SK-N-SH (cell line): ENCODE results near the gene BRD4. TPM values are rescaled to one million over a fixed set of nuclear protein-coding genes. Genes with fewer than 3 reads are reported as not detected.
A peak's percentile ranks its signal among the peaks of the same experiment; 100 is the strongest.

Source experiments
- CTCF ChIA-PET: fragments of 300-600, 350-600 bp; formaldehyde crosslinking; extraction: SDS; loops from one replicate; lab custom pipeline; 2021; lab: Yijun Ruan, JAX
- POLR2A ChIA-PET: fragments of 350-600 bp; sonication (Branson Sonifier 250); formaldehyde crosslinking; extraction: SDS; loops from one replicate; lab custom pipeline; 2020; ENCODE audit warnings: antibody characterized with exemption, inconsistent platforms; lab: Yijun Ruan, JAX
- DNase-seq: peaks from one replicate; pipeline ENCODE4 v3.0.0; 2012
- H2AFZ ChIP-seq: fragments of 200-600 bp; sonication (generic); 2 replicates; pipeline ENCODE4 v1.8.1; 2016; ENCODE audit warnings: antibody characterized with exemption, mild to moderate bottlenecking, low read depth
- H3F3A ChIP-seq: fragments of 200-600 bp; sonication (generic); replicated peaks from 2 replicates; pipeline ENCODE3; 2016; ENCODE audit warnings: antibody characterized with exemption, mild to moderate bottlenecking; ENCODE audit not compliant: insufficient read depth
- H3K27ac ChIP-seq, 2 experiments: fragments of 200-500 bp in 1 of 2; fragments of 200-600 bp in 1 of 2; sonication (Bioruptor generic) in 1 of 2; sonication (generic), shearing (Covaris generic) in 1 of 2; 2 replicates each; pipeline versions ENCODE4 v1.5.1 to v1.6.1; 2014 to 2016; ENCODE audit warnings: low read depth in 2 of 2, inconsistent platforms in 1 of 2, low read length in 1 of 2, mild to moderate bottlenecking in 1 of 2, mixed read lengths in 1 of 2
- H3K27me3 ChIP-seq: fragments of 200-600 bp; sonication (generic), shearing (Covaris generic); 2 replicates; pipeline ENCODE4 v1.6.1; 2016; ENCODE audit warnings: mixed run types; ENCODE audit not compliant: insufficient read depth
- H3K36me3 ChIP-seq, 2 experiments: fragments of 200-500 bp in 1 of 2; fragments of 200-600 bp in 1 of 2; sonication (Bioruptor generic) in 1 of 2; sonication (generic) in 1 of 2; replicated peaks in 1 of 2; 2 replicates each; pipeline versions ENCODE3 to v1.5.1; 2014 to 2016; ENCODE audit warnings: low read length in 1 of 2, mild to moderate bottlenecking in 1 of 2; ENCODE audit not compliant: insufficient read depth in 2 of 2, control insufficient read depth in 1 of 2
- H3K4me1 ChIP-seq, 2 experiments: fragments of 200-500 bp in 1 of 2; fragments of 200-600 bp in 1 of 2; sonication (Bioruptor generic) in 1 of 2; sonication (generic), shearing (Covaris generic) in 1 of 2; 2 replicates each; pipeline versions ENCODE4 v1.5.1 to v1.6.1; 2014 to 2016; ENCODE audit warnings: low read depth in 1 of 2, low read length in 1 of 2, mixed run types in 1 of 2; ENCODE audit not compliant: insufficient read depth in 2 of 2, control insufficient read depth in 1 of 2
- H3K4me2 ChIP-seq: fragments of 200-600 bp; sonication (generic), shearing (Covaris generic); 2 replicates; pipeline ENCODE4 v1.6.1; 2017; ENCODE audit warnings: mixed run types
- H3K4me3 ChIP-seq, 2 experiments: fragments of 200-500 bp in 1 of 2; fragments of 200-600 bp in 1 of 2; sonication (Bioruptor generic) in 1 of 2; sonication (generic), shearing (Covaris generic) in 1 of 2; 2 replicates each; pipeline versions ENCODE4 v1.5.1 to v1.8.1; 2014 to 2016; ENCODE audit warnings: low read depth in 2 of 2, inconsistent platforms in 1 of 2, low read length in 1 of 2, mild to moderate bottlenecking in 1 of 2, mixed read lengths in 1 of 2, moderate library complexity in 1 of 2
- H3K79me2 ChIP-seq: fragments of 200-600 bp; sonication (generic); 2 replicates; pipeline ENCODE4 v1.8.1; 2017; ENCODE audit warnings: mild to moderate bottlenecking; ENCODE audit not compliant: insufficient read depth
- H3K9ac ChIP-seq: fragments of 200-600 bp; sonication (generic); 2 replicates; pipeline ENCODE4 v1.6.1; 2017; ENCODE audit warnings: mixed run types
- H3K9me2 ChIP-seq: fragments of 200-600 bp; sonication (generic); 2 replicates; pipeline ENCODE4 v1.6.1; 2017; ENCODE audit warnings: mixed run types
- H3K9me3 ChIP-seq: fragments of 200-600 bp; sonication (generic); 2 replicates; pipeline ENCODE4 v1.6.1; 2017; ENCODE audit warnings: mixed run types, mild to moderate bottlenecking, moderate library complexity
- H4K20me1 ChIP-seq: fragments of 200-600 bp; sonication (generic); 2 replicates; pipeline ENCODE4 v1.6.1; 2017; ENCODE audit warnings: mild to moderate bottlenecking, mixed run types; ENCODE audit not compliant: insufficient read depth
- FOSL2 ChIP-seq: IDR thresholded peaks from 2 replicates; pipeline ENCODE4 v1.4.0; 2012; ENCODE audit warnings: low read depth, mild to moderate bottlenecking, moderate library complexity, borderline replicate concordance
- FOXJ3 ChIP-seq: sonication (generic); formaldehyde crosslinking; IDR thresholded peaks from 2 replicates; pipeline ENCODE4 v1.5.1; 2020; ENCODE audit warnings: mild to moderate bottlenecking, missing genetic modification reagents
- FOXM1 ChIP-seq: IDR thresholded peaks from 2 replicates; pipeline ENCODE4 v1.4.0; 2012; ENCODE audit warnings: low read depth, mild to moderate bottlenecking
- GABPA ChIP-seq: IDR thresholded peaks from 2 replicates; pipeline ENCODE4 v1.4.0; 2012; ENCODE audit warnings: low read depth, mild to moderate bottlenecking
- MAX ChIP-seq: IDR thresholded peaks from 2 replicates; pipeline ENCODE4 v1.4.0; 2012; ENCODE audit warnings: low read depth
- MEF2A ChIP-seq: IDR thresholded peaks from 2 replicates; pipeline ENCODE4 v1.4.0; 2012; ENCODE audit warnings: low read depth, borderline replicate concordance
- MXI1 ChIP-seq: IDR thresholded peaks from 2 replicates; pipeline ENCODE4 v1.6.1; 2012; ENCODE audit warnings: mild to moderate bottlenecking, low read depth, low read length, improper control_type of control experiment
- RAD21 ChIP-seq: IDR thresholded peaks from 2 replicates; pipeline ENCODE4 v1.6.1; 2012; ENCODE audit warnings: mild to moderate bottlenecking, low read length
- RCOR1 ChIP-seq: fragments of 150-350 bp; IDR thresholded peaks from 2 replicates; pipeline ENCODE4 v1.6.1; 2017; ENCODE audit warnings: antibody characterized with exemption, low read length
- SIN3A ChIP-seq: IDR thresholded peaks from 2 replicates; pipeline ENCODE4 v1.6.1; 2012; ENCODE audit warnings: low read depth, mild to moderate bottlenecking, low read length, moderate library complexity, borderline replicate concordance
- TCF12 ChIP-seq: IDR thresholded peaks from 2 replicates; pipeline ENCODE4 v1.4.0; 2012
- TEAD4 ChIP-seq: IDR thresholded peaks from 2 replicates; pipeline ENCODE4 v1.4.0; 2012; ENCODE audit warnings: mild to moderate bottlenecking, borderline replicate concordance; ENCODE audit not compliant: insufficient read depth
- WGBS: methylation state at CpG from one replicate; pipeline ENCODE4 v1.1.6; 2017; ENCODE audit warnings: low lambda C conversion rate; 5-methylcytosine and 5-hydroxymethylcytosine counted together
- polyA plus RNA-seq, 3 experiments: library from polyadenylated mRNA; depleted of rRNA; stranded (reverse); fragments of >200 nt; gene quantifications; 2 replicates each; pipeline ENCODE4 v1.2.3, GENCODE V29; 2012
- TF ChIP-seq, protein P1 (sequence below): fragments of 200-600 bp; sonication (generic); IDR thresholded peaks from 2 replicates; pipeline ENCODE4 v1.6.1; 2017; ENCODE audit warnings: antibody characterized with exemption, mild to moderate bottlenecking, moderate library complexity
- TF ChIP-seq, protein P2 (sequence below): IDR thresholded peaks from 2 replicates; pipeline ENCODE4 v1.4.0; 2012; ENCODE audit warnings: low read depth, borderline replicate concordance

BRD4 gene
- polyA plus RNA-seq, 1 of the 3 experiments (the other 2 are of a cell fraction) = 10.0 TPM

GRCh38 chr19:15330801-15331418 is 1.4 kb downstream of the BRD4 start:
- Histone ChIP-seq H3K36me3 (no peaks in the 10 kb centered on the region), H3K9me3 (no peaks in the 10 kb centered on the region), H3K27me3 (no peaks in the 10 kb centered on the region), H3F3A (peaks cover 21% of the 10 kb centered on the region), H3K4me3 (peak overlapping the region; percentile 78 to 98), H3K27ac (peak overlapping the region; percentile 58 to 92), H3K4me1 (peaks cover 13 to 21% of the 10 kb centered on the region in 2 experiments), H4K20me1 (peaks cover 56% of the 10 kb centered on the region), H3K9ac (peak overlapping the region; percentile 96), H3K79me2 (peaks cover 92% of the 10 kb centered on the region), H2AFZ (no peak overlapping the region), H3K9me2 (no peaks in the 10 kb centered on the region), H3K4me2 (peak overlapping the region; percentile 98)
- WGBS = 10% methylated on average over 17 of the region's 17 CpGs
- ChIA-PET CTCF (interaction anchor here (0.8 kb wide), 1 partner anchor 153 kb away, joined by 3 read pairs; no protein-coding TSS in a partner anchor), POLR2A (interaction anchor here (0.6 kb wide), 1 partner anchor 30 kb away, joined by 3 read pairs; no protein-coding TSS in a partner anchor)
- peak; percentile 42 for DNase-seq
- TF ChIP-seq SIN3A = 0 out of 2 replicates have a peak, but pooled peaks have one; percentile 23
- no peak for TF ChIP-seq RAD21
- peak; percentile 59 for TF ChIP-seq MXI1
- TF ChIP-seq FOSL2 = peak; percentile 35; the same call in 1 of the 2 replicates
- peak; percentile 67; the same call in 1 of the 2 replicates for TF ChIP-seq MAX

DNA sequence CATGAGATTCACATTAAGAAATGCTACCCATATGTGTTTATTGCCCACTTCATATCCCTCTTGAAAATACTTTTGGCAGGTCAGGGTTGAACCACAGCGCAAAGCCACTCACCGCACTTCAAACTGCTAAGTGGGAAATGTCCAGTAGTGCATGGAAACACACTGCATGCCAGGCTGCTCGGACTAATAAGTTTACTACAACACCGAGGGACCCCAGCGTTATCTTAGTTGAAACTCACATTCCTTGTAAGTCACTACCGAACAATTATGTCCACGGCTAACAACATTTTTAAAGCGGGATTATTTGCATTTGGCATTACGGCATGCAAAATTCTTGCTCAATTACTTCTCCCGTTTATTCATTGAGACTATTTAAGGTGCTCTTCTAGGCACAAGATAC is 4.0 kb downstream of the BRD4 start:
- Histone ChIP-seq H3K4me3 (0 out of 4 replicates have a peak overlapping the region, but pooled peaks of 1 of the 2 experiments have one; percentile 15), H3F3A (peaks cover 21% of the 10 kb centered on the region), H2AFZ (no peak overlapping the region), H3K4me2 (no peak overlapping the region), H3K9ac (no peak overlapping the region), H3K27ac (no peak overlapping the region), H3K27me3 (no peaks in the 10 kb centered on the region), H3K79me2 (peaks cover 92% of the 10 kb centered on the region), H3K9me3 (no peaks in the 10 kb centered on the region), H3K36me3 (no peaks in the 10 kb centered on the region), H3K4me1 (peaks cover 29 to 39% of the 10 kb centered on the region in 2 experiments), H3K9me2 (no peaks in the 10 kb centered on the region), H4K20me1 (peaks cover 82% of the 10 kb centered on the region)
- no peak for DNase-seq
- WGBS = 85% methylated on average over 10 of the region's 10 CpGs
- ChIA-PET CTCF (no interaction called here), POLR2A (interaction anchor here (0.7 kb wide), 1 partner anchor 31 kb away, joined by 3 read pairs; no protein-coding TSS in a partner anchor)
- TF ChIP-seq TCF12 (no peak), RCOR1 (no peak)

GRCh38 chr19:15324791-15325519 is 7.4 kb downstream of the BRD4 start:
- H3K36me3 ChIP-seq = no peaks in the 10 kb centered on the region
- H3K9me3 ChIP-seq = no peaks in the 10 kb centered on the region
- H3K27ac ChIP-seq = peak overlapping the region in 1 of 2 experiments; percentile 7; a peak in 2 of 4 replicates
- H3K4me1 ChIP-seq = peaks cover 29 to 47% of the 10 kb centered on the region in 2 experiments
- no peak overlapping the region for H2AFZ ChIP-seq
- no peak overlapping the region for H3K4me3 ChIP-seq
- H3K4me2 ChIP-seq = no peak overlapping the region
- peaks cover 100% of the 10 kb centered on the region for H3K79me2 ChIP-seq
- no peaks in the 10 kb centered on the region for H3K9me2 ChIP-seq
- no peak for DNase-seq
- H3F3A ChIP-seq = peaks cover 12% of the 10 kb centered on the region
- CTCF ChIA-PET = interaction anchor here (0.6 to 1.8 kb wide), 6 partner anchors 21 to 95 kb away, joined by 3 to 7 read pairs (median 4); partner anchors contain the start of gene AKAP8L
- POLR2A ChIA-PET = interaction anchor here (0.9 to 1.5 kb wide), 2 partner anchors 21 to 59 kb away, joined by 3 to 5 read pairs; no protein-coding TSS in a partner anchor
- H4K20me1 ChIP-seq = peaks cover 100% of the 10 kb centered on the region
- H3K27me3 ChIP-seq = no peaks in the 10 kb centered on the region
- H3K9ac ChIP-seq = no peak overlapping the region
- 75% methylated on average over 6 of the region's 6 CpGs for WGBS
- no peak for TF ChIP-seq FOXJ3 (CRISPR knock-in tag)
- no peak for TF ChIP-seq FOXM1
- TF ChIP-seq MEF2A = no peak
- no peak for TF ChIP-seq TEAD4
- TF ChIP-seq, protein P1, sequence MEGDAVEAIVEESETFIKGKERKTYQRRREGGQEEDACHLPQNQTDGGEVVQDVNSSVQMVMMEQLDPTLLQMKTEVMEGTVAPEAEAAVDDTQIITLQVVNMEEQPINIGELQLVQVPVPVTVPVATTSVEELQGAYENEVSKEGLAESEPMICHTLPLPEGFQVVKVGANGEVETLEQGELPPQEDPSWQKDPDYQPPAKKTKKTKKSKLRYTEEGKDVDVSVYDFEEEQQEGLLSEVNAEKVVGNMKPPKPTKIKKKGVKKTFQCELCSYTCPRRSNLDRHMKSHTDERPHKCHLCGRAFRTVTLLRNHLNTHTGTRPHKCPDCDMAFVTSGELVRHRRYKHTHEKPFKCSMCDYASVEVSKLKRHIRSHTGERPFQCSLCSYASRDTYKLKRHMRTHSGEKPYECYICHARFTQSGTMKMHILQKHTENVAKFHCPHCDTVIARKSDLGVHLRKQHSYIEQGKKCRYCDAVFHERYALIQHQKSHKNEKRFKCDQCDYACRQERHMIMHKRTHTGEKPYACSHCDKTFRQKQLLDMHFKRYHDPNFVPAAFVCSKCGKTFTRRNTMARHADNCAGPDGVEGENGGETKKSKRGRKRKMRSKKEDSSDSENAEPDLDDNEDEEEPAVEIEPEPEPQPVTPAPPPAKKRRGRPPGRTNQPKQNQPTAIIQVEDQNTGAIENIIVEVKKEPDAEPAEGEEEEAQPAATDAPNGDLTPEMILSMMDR = no peak
- TF ChIP-seq, protein P2, sequence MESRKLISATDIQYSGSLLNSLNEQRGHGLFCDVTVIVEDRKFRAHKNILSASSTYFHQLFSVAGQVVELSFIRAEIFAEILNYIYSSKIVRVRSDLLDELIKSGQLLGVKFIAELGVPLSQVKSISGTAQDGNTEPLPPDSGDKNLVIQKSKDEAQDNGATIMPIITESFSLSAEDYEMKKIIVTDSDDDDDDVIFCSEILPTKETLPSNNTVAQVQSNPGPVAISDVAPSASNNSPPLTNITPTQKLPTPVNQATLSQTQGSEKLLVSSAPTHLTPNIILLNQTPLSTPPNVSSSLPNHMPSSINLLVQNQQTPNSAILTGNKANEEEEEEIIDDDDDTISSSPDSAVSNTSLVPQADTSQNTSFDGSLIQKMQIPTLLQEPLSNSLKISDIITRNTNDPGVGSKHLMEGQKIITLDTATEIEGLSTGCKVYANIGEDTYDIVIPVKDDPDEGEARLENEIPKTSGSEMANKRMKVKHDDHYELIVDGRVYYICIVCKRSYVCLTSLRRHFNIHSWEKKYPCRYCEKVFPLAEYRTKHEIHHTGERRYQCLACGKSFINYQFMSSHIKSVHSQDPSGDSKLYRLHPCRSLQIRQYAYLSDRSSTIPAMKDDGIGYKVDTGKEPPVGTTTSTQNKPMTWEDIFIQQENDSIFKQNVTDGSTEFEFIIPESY = no peak
- TF ChIP-seq RAD21 = no peak
- no peak for TF ChIP-seq SIN3A
- TF ChIP-seq GABPA = no peak
